ENCODE measurements around the gene TMEM14B. TPM values are rescaled to one million over a fixed set of nuclear protein-coding genes. Genes with fewer than 3 reads are reported as not detected.
A peak's percentile ranks its signal among the peaks of the same experiment; 100 is the strongest.

The TMEM14B gene
- total RNA-seq, 1 experiment from 2014 or later = 82.9 TPM

DNA sequence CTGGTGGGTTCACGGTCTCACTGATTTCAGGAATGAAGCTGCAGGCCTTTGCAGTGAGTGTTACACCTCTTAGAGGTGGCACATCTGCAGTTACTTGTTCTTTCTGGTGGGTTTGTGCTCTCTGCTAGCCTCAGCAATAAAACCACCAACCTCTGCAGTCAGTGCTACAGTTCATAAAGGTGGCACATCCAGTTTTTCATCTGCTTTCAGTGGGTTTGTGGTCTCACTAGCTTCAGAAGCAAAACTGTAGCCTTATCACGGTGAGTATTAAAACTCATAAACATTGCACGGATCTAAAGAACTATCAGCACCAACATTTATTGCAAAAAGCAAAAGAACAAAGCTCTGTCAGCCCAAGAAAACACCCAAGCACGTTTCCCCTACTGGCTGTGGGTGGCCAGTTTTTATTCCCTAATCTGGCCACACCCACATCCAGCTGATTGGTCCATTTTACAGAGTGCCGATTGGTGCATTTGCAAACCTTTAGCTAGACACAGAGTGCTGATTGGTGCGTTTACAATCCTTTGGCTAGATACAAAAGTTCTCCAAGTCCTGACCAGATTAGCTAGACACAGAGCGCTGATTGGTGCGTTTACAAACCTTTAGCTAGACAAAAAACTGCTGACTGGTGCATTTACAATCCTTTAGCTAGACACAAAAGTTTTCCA is 28.2 kb upstream of the TMEM14B start:
- Mint-ChIP-seq H3K9me3 (peaks cover 30% of the 10 kb centered on the region), H3K4me1 (peaks cover 20% of the 10 kb centered on the region), H3K27ac (peak overlapping the region; percentile 57; the same call in 1 of the 2 replicates), H3K4me3 (no peak overlapping the region), H3K27me3 (ENCODE audit: low read depth) (no peaks in the 10 kb centered on the region), H3K36me3 (peaks cover 20% of the 10 kb centered on the region)
- ChIA-PET POLR2A (interaction anchor here (0.8 to 4.5 kb wide), 2 partner anchors 11 to 28 kb away, joined by 3 to 43 read pairs; partner anchors contain the start of gene TMEM14B), CTCF (interaction anchor here (0.7 to 1.8 kb wide), 2 partner anchors 14 to 254 kb away, joined by 3 to 8 read pairs; no protein-coding TSS in a partner anchor)
- DNase-seq (ENCODE audit: low spot score) = no peak
- ATAC-seq = no peak
- TF ChIP-seq, protein P1, sequence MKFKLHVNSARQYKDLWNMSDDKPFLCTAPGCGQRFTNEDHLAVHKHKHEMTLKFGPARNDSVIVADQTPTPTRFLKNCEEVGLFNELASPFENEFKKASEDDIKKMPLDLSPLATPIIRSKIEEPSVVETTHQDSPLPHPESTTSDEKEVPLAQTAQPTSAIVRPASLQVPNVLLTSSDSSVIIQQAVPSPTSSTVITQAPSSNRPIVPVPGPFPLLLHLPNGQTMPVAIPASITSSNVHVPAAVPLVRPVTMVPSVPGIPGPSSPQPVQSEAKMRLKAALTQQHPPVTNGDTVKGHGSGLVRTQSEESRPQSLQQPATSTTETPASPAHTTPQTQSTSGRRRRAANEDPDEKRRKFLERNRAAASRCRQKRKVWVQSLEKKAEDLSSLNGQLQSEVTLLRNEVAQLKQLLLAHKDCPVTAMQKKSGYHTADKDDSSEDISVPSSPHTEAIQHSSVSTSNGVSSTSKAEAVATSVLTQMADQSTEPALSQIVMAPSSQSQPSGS (CRISPR knock-in tag; IDR thresholded peaks at IDR 0.05; ENCODE audit: borderline replicate concordance, low read depth) = no peak
- TF ChIP-seq NFYB (CRISPR knock-in tag; conservative IDR thresholded peaks at IDR 0.05; ENCODE audit: low read depth) = peak; percentile 74

DNA sequence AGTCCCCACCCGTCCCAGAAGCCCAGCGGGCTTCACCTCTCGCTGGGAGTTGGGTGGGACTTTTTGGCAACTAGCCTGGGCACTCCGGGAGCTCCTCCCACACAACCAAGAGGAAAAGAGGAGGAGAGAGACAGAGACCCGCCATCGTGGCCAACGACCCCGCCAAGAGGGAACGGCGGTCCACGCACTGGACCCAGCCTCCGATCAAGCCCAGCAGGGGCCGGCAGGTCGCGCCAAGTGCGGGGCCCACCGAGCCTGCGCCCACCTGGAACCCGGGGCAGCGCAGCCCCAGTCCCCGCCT is 27.7 kb upstream of the TMEM14B start:
- ChIA-PET CTCF (interaction anchor here (0.7 to 1.8 kb wide), 2 partner anchors 13 to 254 kb away, joined by 3 to 8 read pairs; no protein-coding TSS in a partner anchor), POLR2A (interaction anchor here (0.8 to 4.5 kb wide), 2 partner anchors 11 to 27 kb away, joined by 3 to 43 read pairs; partner anchors contain the start of gene TMEM14B)
- DNase-seq (ENCODE audit: low spot score) = no peak
- Mint-ChIP-seq H3K27ac (no peak overlapping the region), H3K36me3 (peaks cover 20% of the 10 kb centered on the region), H3K27me3 (ENCODE audit: low read depth) (no peaks in the 10 kb centered on the region), H3K9me3 (peaks cover 30% of the 10 kb centered on the region), H3K4me1 (peaks cover 25% of the 10 kb centered on the region), H3K4me3 (no peak overlapping the region)
- TF ChIP-seq, protein P2, sequence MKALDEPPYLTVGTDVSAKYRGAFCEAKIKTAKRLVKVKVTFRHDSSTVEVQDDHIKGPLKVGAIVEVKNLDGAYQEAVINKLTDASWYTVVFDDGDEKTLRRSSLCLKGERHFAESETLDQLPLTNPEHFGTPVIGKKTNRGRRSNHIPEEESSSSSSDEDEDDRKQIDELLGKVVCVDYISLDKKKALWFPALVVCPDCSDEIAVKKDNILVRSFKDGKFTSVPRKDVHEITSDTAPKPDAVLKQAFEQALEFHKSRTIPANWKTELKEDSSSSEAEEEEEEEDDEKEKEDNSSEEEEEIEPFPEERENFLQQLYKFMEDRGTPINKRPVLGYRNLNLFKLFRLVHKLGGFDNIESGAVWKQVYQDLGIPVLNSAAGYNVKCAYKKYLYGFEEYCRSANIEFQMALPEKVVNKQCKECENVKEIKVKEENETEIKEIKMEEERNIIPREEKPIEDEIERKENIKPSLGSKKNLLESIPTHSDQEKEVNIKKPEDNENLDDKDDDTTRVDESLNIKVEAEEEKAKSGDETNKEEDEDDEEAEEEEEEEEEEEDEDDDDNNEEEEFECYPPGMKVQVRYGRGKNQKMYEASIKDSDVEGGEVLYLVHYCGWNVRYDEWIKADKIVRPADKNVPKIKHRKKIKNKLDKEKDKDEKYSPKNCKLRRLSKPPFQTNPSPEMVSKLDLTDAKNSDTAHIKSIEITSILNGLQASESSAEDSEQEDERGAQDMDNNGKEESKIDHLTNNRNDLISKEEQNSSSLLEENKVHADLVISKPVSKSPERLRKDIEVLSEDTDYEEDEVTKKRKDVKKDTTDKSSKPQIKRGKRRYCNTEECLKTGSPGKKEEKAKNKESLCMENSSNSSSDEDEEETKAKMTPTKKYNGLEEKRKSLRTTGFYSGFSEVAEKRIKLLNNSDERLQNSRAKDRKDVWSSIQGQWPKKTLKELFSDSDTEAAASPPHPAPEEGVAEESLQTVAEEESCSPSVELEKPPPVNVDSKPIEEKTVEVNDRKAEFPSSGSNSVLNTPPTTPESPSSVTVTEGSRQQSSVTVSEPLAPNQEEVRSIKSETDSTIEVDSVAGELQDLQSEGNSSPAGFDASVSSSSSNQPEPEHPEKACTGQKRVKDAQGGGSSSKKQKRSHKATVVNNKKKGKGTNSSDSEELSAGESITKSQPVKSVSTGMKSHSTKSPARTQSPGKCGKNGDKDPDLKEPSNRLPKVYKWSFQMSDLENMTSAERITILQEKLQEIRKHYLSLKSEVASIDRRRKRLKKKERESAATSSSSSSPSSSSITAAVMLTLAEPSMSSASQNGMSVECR (CRISPR knock-in tag; IDR thresholded peaks at IDR 0.05; ENCODE audit: borderline replicate concordance) = no peak
- TF ChIP-seq TEAD4 (CRISPR knock-in tag; IDR thresholded peaks at IDR 0.05) = no peak
- TF ChIP-seq, protein P3, sequence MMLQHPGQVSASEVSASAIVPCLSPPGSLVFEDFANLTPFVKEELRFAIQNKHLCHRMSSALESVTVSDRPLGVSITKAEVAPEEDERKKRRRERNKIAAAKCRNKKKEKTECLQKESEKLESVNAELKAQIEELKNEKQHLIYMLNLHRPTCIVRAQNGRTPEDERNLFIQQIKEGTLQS (CRISPR knock-in tag; conservative IDR thresholded peaks at IDR 0.05) = no peak
- no peak for ATAC-seq

DNA sequence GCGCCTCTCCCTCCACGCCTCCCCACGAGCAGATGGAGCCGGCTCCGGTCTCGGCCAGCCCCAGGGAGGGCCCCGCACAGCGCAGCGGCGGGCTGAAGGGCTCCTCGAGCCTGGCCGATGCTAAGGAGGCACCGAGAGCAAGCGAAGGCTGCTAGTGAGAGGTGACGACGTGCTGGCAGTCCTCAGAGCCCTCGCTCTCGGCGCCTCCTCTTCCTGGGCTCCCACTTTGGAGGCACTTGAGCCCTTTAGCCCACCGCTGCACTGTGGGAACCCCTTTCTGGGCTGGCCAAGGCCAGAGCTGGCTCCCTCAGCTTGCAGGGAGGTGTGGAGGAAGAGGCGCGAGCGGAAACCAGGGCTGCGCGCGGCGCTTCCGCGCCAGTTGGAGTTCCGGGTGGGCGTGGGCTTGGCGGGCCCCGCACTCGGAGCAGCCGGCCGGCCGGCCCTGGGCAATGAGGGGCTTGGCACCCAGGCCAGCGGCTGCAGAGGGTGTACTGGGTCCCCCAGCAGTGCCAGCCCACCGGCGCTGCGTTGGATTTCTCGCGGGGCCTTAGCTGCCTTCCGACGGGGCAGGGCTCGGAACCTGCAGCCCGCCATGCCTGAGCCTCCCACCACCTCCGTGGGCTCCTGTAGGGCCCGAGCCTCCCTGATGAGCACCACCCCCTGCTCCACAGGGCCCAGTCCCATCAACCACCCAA is 27.2 kb upstream of the TMEM14B start:
- POLR2A ChIA-PET = interaction anchor here (4.5 kb wide), 1 partner anchor 27 kb away, joined by 43 read pairs; the partner anchor contains the start of gene TMEM14B
- Mint-ChIP-seq H3K4me3 (no peak overlapping the region), H3K9me3 (peaks cover 30% of the 10 kb centered on the region), H3K4me1 (peaks cover 27% of the 10 kb centered on the region), H3K36me3 (peaks cover 22% of the 10 kb centered on the region), H3K27ac (no peak overlapping the region), H3K27me3 (ENCODE audit: low read depth) (no peaks in the 10 kb centered on the region)
- CTCF ChIA-PET = interaction anchor here (1.8 to 2.7 kb wide), 2 partner anchors 27 to 255 kb away, joined by 8 to 11 read pairs; partner anchors contain the start of gene TMEM14B
- ATAC-seq (no peak), DNase-seq (ENCODE audit: low spot score) (no peak)
- TF ChIP-seq, protein P3 (CRISPR knock-in tag; conservative IDR thresholded peaks at IDR 0.05) = no peak
- no peak for TF ChIP-seq PRRX2 (CRISPR knock-in tag; IDR thresholded peaks at IDR 0.05)
- no peak for TF ChIP-seq CBFB (CRISPR knock-in tag; IDR thresholded peaks at IDR 0.05; ENCODE audit: low read depth)
- no peak for TF ChIP-seq JUN (CRISPR knock-in tag; IDR thresholded peaks at IDR 0.05)
- no peak for TF ChIP-seq ELF4 (CRISPR knock-in tag; IDR thresholded peaks at IDR 0.05; ENCODE audit: low read depth)
- TF ChIP-seq ZNF263 (CRISPR knock-in tag; IDR thresholded peaks at IDR 0.05; ENCODE audit: low read depth) = no peak
- TF ChIP-seq, protein P4, sequence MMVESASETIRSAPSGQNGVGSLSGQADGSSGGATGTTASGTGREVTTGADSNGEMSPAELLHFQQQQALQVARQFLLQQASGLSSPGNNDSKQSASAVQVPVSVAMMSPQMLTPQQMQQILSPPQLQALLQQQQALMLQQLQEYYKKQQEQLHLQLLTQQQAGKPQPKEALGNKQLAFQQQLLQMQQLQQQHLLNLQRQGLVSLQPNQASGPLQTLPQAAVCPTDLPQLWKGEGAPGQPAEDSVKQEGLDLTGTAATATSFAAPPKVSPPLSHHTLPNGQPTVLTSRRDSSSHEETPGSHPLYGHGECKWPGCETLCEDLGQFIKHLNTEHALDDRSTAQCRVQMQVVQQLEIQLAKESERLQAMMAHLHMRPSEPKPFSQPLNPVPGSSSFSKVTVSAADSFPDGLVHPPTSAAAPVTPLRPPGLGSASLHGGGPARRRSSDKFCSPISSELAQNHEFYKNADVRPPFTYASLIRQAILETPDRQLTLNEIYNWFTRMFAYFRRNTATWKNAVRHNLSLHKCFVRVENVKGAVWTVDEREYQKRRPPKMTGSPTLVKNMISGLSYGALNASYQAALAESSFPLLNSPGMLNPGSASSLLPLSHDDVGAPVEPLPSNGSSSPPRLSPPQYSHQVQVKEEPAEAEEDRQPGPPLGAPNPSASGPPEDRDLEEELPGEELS (CRISPR knock-in tag; IDR thresholded peaks at IDR 0.05) = no peak
- TF ChIP-seq ESRRA (CRISPR knock-in tag; IDR thresholded peaks at IDR 0.05; ENCODE audit: borderline replicate concordance) = no peak
- no peak for TF ChIP-seq SMAD3 (CRISPR knock-in tag; IDR thresholded peaks at IDR 0.05; ENCODE audit: borderline replicate concordance)
- TF ChIP-seq, protein P5, sequence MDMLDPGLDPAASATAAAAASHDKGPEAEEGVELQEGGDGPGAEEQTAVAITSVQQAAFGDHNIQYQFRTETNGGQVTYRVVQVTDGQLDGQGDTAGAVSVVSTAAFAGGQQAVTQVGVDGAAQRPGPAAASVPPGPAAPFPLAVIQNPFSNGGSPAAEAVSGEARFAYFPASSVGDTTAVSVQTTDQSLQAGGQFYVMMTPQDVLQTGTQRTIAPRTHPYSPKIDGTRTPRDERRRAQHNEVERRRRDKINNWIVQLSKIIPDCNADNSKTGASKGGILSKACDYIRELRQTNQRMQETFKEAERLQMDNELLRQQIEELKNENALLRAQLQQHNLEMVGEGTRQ (CRISPR knock-in tag; IDR thresholded peaks at IDR 0.05) = no peak
- TF ChIP-seq CREB1 (CRISPR knock-in tag; IDR thresholded peaks at IDR 0.05) = no peak
- no peak for TF ChIP-seq NR1H2 (CRISPR knock-in tag; IDR thresholded peaks at IDR 0.05)
